Inflammatory macrophage treated with lipopolysaccharide for 1 hour (primary cell): ENCODE results near the gene B3GNT2.
"Not testable (repeated sequence)": the region's sequence is repeated elsewhere in the genome, so short reads cannot be mapped to it uniquely, and the experiment has no call there.

Experiments used
- DNase-seq, 2 donors: peaks; one replicate each; pipeline ENCODE4 v3.0.0-alpha.2; 2020 to 2022

The B3GNT2 gene

GRCh38 chr2:62195421-62196277 lies at the start of gene B3GNT2:
B3GNT2 (plus strand) TSS chr2:62196115; CDS start chr2:62222221, 26,106 bp downstream.
- DNase-seq, result peak; percentile 64 to 85

DNA sequence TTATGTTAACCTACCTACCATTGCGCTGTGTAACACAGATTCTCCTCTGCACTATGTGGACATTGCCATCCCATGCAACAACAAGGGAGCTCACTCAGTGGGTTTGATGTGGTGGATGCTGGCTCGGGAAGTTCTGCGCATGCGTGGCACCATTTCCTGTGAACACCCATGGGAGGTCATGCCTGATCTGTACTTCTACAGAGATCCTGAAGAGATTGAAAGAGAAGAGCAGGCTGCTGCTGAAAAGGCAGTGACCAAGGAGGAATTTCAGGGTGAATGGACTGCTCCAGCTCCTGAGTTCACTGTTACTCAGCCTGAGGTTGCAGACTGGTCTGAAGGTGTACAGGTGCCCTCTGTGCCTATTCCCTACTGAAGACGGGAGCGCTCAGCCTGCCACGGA lies 49.1 kb upstream of the B3GNT2 start:
- not testable (repeated sequence) for DNase-seq

DNA sequence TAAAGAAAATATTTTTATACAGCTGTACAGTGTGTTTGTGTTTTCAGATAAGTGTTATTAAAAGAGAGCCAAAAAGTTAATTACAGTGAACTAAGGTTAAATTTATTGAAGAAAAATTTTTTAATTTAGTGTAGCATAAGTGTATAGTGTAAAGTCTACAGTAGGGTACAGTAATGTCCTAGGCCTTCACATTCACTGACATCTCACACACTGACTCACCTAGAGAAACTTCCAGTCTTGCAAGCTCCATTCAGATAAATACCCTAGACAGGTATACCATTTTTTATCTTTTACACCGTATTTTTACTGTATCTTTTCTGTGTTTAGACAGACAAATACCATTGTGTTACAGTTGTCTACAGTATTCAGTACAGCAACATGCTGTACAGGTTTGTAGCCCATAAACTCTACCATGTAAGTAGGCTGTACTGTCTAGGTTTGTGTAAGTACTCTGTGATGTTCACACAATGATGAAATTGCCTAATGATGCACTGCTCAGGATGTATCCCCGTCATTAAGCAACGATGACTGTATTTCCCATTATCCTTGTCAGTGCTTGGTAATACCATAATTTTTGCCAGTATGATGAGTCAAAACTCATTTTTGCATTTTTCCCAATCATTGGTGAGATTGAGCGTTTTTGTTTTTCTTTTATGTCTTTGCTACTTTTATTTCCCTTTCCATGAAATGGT lies 48.2 kb upstream of the B3GNT2 start:
- DNase-seq, result peak; percentile 48 to 69

GRCh38 chr2:62149708-62150107 lies 46.2 kb upstream of the B3GNT2 start:
- peak in 1 of 2 donors; percentile 5 for DNase-seq

- DNase-seq, result no peak
These were observed 45.2 kb upstream of the B3GNT2 start for GRCh38 chr2:62150597-62151305.

DNA sequence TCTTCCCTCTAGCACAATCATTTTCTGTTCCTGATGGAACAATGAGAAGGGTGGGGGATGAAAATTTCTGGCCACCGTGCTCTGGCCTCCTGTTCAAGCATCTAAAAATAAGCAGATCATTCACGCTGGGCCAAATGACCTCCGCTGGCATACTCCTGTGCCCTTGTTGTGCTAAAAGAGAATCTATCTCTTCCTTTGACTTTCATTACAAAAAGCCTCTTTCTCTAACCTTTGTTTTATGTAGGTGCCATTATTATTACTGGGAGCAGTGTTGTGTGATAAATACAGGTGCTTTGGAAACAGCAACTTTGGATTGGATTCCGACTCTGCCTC lies 44.6 kb upstream of the B3GNT2 start:
- DNase-seq, result no peak

- DNase-seq, result no peak
These were observed 43.9 kb upstream of the B3GNT2 start for GRCh38 chr2:62152000-62152399.

DNA sequence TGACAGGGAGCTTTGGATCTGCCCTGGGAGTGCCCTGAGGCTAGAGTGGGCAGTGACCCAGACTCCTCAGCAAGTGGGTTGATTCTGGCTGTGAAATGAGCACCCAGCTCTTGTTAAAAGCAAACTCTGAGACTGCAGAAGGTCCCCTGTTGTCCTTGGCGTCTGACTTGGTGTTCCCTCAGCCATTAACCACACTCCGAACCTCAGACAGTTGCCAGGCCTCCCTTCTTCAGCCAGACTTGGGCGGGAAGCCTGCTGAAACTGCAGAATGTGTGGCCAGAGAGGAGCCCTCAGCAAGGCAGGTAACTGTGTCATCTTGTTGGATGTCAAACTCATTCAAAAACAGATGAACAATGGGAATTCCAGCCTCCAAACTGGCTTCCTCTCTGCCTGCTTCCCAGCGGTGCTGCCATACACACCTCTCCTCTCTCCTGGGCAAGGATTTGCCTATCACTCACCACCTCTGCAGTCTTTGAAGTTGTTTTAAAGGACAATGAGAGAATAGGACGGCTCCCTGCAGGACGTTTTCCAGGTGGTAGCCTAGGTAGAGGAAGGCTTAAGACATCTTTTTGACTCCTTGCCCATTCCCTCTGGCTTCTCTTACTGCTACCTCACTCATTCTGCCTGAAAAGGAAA lies 38.9 kb upstream of the B3GNT2 start:
- no peak for DNase-seq

- no peak for DNase-seq
These were observed 37.3 kb upstream of the B3GNT2 start for GRCh38 chr2:62158444-62159121.

- not testable (repeated sequence) for DNase-seq
These were observed 35.2 kb upstream of the B3GNT2 start for GRCh38 chr2:62160691-62161090.

- DNase-seq, result no peak
These were observed 32.6 kb upstream of the B3GNT2 start for GRCh38 chr2:62163106-62163831.

GRCh38 chr2:62163834-62164233 lies 32.1 kb upstream of the B3GNT2 start:
- no peak for DNase-seq

GRCh38 chr2:62175728-62176127 lies 20.2 kb upstream of the B3GNT2 start:
- DNase-seq, result no peak

- no peak for DNase-seq
These were observed 19.1 kb upstream of the B3GNT2 start for GRCh38 chr2:62176801-62177200.

GRCh38 chr2:62177392-62178049 lies 18.4 kb upstream of the B3GNT2 start:
- DNase-seq, result no peak

GRCh38 chr2:62178741-62179271 lies 17.1 kb upstream of the B3GNT2 start:
- no peak for DNase-seq

DNA sequence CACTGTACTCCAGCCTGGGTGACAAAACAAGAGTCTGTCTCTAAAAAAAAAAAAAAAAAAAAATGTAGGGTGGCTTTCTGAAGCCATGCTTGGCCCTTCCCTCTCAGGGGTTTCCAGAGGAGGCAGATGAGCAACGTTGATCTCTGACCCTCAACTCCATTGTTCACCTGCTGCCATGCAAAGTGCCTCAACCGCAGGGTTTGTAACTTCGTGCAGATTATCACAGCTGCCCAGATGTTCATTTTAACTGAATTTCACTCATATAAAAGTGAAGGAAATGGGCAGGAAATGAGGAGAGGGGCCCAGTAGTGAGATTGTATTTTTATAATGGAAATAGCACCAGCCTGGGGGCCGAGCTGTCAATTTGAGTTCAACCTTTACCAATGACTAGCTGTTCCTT lies 14.9 kb upstream of the B3GNT2 start:
- no peak for DNase-seq

DNA sequence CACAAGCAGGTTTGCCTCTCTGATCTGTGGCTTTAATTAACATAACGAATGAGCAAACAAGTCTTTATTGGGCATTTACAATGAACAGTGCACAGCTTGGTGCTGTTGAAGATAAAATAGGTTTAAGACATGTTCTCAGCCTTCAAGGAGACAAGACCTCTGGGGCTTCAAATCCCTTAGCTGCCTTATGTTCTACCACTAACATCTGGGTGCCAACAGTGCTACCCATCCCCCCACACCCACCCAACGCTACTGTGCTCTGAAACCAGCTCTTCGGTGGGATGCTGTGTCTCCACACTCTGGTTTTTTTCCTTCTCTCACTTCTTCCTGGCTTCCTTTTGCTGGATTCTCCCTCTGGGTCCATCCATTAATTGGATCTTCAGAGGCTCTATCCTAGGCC lies 14.1 kb upstream of the B3GNT2 start:
- no peak for DNase-seq

- DNase-seq, result no peak
These were observed 11.2 kb upstream of the B3GNT2 start for GRCh38 chr2:62184512-62185230.

DNA sequence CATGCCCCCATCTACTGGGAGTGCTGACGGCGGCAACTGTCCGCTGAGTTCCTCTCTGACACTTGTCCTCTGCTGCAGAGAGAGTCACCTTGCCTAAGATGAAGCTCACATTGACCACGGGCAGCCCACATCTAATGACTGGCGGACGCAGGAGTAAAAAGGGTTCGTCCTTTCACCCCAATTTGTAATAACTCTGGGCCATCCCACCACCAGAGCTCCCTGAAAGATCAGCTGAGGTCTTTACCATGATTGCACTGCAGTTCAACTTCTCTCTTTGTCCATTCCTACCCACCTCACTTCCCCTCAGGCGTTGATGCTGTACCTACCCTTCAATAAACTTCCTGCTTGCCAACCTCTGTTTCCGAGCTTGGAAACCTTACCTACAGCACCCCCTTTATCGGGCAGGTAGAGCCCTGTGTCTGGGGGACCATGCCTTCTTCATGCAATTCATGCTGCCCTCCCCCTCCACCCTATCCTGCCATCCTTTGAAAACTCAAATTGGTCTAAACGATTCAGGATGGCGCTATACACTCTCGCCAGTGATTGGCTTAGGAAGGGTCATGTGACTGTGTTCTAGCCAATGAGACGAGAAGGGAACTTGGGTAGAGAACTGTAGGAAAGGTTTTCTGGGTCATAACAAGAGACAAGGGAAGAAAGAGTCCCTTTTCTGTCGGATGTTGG lies 10.3 kb upstream of the B3GNT2 start:
- DNase-seq, result peak; percentile 29 to 73
